Raji (cell line): ENCODE results near the gene AFAP1L2.

ENCODE experiments used
- POLR2A ChIP-seq: IDR thresholded peaks from 2 replicates; pipeline ENCODE4 v1.6.1; 2011; ENCODE audit warnings: low read depth, low read length, control low read depth; ENCODE audit not compliant: insufficient read depth

Gene AFAP1L2

GRCh38 chr10:114306116-114306973, 98.0 kb downstream of the AFAP1L2 start:
- TF ChIP-seq POLR2A, result no peak

- TF ChIP-seq POLR2A, result no peak
Measured at GRCh38 chr10:114305521-114305925, 98.8 kb downstream of the AFAP1L2 start.

GRCh38 chr10:114304571-114305421, 99.5 kb downstream of the AFAP1L2 start:
- peak; percentile 51; the same call in 1 of the 2 replicates for TF ChIP-seq POLR2A

- no peak for TF ChIP-seq POLR2A
Measured at GRCh38 chr10:114304017-114304570, 100.2 kb downstream of the AFAP1L2 start.

GRCh38 chr10:114303556-114303955, 100.7 kb downstream of the AFAP1L2 start:
- no peak for TF ChIP-seq POLR2A

DNA sequence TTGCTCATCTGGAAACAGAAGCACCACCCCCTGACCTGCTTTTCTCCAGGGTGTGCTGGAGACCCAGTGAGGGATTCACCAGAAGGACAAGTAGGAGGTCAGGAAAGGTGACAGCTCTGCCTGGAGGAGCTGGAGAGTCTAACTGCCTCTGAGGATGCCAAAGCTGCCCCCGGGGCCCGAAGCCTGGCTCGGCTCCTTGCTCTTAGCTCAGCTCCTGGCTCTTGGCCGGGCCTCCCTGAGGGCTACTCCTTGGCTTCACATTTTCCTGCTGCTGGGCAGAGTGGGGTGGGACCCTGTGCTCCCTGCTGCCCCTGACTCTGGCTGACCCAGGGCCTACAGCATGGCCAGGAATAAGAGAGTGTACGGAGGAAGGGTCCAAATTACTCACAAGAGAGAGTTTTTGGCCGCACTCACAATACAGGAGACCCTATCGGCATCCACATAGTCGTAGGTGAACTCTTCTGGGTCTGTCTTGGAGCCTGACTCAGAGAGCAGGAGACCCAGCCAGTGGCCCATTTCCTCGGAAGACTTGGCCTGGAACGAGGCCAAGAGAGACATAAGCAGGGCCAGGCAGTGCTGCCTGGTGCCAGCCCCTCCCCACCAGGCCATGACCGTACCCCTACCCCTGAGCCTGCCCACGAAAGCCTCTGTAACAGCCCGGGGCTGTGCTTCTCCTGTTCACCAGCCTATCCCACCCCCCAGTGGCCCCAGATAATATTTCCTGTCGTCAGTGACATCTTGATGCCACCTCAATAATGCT, 102.2 kb downstream of the AFAP1L2 start:
- no peak for TF ChIP-seq POLR2A

- no peak for TF ChIP-seq POLR2A
Measured at GRCh38 chr10:114301177-114301576, 103.1 kb downstream of the AFAP1L2 start.

DNA sequence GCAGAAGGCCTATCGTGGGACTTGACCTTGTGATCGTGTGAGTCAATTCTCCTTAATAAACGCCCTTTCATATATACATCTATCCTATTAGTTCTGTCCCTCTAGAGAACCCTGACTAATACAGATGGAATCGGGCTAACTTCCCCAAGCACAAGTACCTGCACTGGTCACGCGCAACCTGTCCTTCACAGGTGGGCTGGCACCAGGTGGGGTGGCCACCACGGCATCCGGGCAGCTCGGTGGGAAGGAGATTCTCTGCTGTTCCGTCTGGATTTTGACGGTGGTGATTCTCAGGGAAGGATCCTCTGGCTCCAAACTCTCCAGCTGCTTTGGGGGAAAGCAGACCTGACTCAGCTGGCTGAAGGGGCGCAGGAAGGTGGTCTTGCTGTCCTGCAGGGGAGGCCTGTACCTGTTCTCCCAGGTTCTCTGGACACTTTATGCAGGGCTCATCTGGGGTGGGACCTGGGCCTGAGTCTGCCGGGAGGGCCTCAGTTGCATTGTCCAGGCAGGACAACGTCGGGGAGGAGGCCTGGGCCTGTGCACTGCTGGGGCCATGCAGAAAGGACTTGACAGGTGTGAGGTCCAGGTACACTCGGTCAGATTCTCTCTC, 104.2 kb downstream of the AFAP1L2 start:
- no peak for TF ChIP-seq POLR2A

GRCh38 chr10:114297136-114297705, 107.1 kb downstream of the AFAP1L2 start:
- TF ChIP-seq POLR2A, result no peak

- TF ChIP-seq POLR2A, result no peak
Measured at GRCh38 chr10:114295393-114295792, 108.9 kb downstream of the AFAP1L2 start.

DNA sequence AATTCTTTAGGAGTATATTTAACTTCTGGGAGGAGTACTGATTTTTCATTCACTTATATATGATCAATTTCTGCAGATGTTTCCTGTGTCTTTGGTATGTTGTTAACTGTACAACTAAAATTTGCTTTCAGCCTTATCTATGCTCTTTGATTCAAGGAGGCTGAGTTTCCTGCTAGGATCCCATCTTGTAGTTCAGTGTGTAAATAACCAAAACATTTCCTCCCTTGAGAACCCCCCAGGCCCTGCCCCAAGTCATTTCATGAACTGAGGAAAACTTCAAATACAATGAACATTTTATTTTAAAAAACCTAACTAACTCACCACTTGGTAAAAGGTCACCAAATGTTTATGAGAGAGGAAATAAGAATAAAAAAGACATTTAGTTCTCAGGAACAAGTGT, 109.8 kb downstream of the AFAP1L2 start:
- TF ChIP-seq POLR2A, result no peak

DNA sequence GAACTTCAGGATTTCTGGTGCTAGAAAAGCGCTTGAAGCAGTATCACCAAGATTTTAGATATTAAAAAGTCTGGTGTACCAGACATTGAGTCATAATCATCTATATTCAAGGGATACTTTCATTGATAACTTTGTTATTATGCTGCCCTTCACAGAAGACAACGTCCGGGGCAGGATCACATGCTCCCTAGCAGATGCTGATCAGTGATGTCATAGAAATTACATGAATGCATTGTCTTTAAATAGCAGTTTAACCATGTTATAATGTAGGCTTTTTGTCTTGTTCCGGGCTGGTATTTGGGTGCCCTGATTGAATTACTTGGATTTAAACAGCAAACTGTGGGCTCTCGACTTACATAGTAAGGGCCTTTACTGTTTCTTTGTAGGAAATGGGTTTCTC, 111.2 kb downstream of the AFAP1L2 start:
- no peak for TF ChIP-seq POLR2A

DNA sequence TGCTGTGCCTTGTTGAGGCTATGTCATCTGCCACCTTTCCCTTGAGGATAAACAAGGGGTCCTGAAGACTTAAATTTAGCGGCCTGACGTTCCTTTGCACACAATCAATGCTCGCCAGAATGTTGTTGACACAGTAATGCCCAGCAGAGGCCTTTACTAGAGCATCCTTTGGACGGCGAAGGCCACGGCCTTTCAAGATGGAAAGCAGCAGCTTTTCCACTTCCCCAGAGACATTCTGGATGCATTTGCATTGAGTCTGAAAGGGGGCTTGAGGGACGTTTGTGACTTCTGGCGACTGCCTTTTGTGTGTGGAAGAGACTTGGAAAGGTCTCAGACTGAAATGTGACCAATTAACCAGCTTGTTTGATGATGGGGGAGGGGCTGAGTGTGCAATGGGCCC, 112.8 kb downstream of the AFAP1L2 start:
- TF ChIP-seq POLR2A, result no peak

- no peak for TF ChIP-seq POLR2A
Measured at GRCh38 chr10:114291076-114291475, 113.2 kb downstream of the AFAP1L2 start.
